HAP-1 (cell line): ENCODE measurements around the gene ZNF571.
A peak's percentile ranks its signal among the peaks of the same experiment; 100 is the strongest.

Experiments
- DNase-seq, 2 experiments: peaks; one replicate each; pipeline ENCODE4 v3.0.0-alpha.2; 2016 to 2020; ENCODE audit warnings: low spot score in 2 of 2
- H3K27me3 ChIP-seq: fragments of 250-450 bp; sonication (Bioruptor Pico); 2 replicates; pipeline ENCODE4 v1.5.1; 2020; ENCODE audit warnings: low read depth, mild to moderate bottlenecking, moderate library complexity
- H3K36me3 ChIP-seq: fragments of 250-450 bp; sonication (Bioruptor Pico); replicated peaks from 2 replicates; pipeline ENCODE4 v1.5.1; 2020; ENCODE audit warnings: mild to moderate bottlenecking
- H3K4me1 ChIP-seq: fragments of 250-450 bp; sonication (Bioruptor Pico); 2 replicates; pipeline ENCODE4 v1.5.1; 2020; ENCODE audit warnings: mild to moderate bottlenecking
- H3K4me3 ChIP-seq: fragments of 250-450 bp; sonication (Bioruptor Pico); 2 replicates; pipeline ENCODE4 v1.5.1; 2020; ENCODE audit warnings: mild to moderate bottlenecking, moderate library complexity
- H3K9me3 ChIP-seq: fragments of 250-450 bp; sonication (Bioruptor Pico); 2 replicates; pipeline ENCODE4 v1.5.1; 2020; ENCODE audit warnings: mild to moderate bottlenecking, moderate library complexity
- in situ Hi-C: fragments of 300-500 bp; cut with MboI; formaldehyde crosslinking; loops from 3 replicates; pipeline ENCODE4 v1.14.3; 2020; ENCODE audit warnings: low sequenced_read_pairs, inconsistent platforms, mixed read lengths

The ZNF571 gene

GRCh38 chr19:37594304-37594981, at the start of gene ZNF571, which contains the start of gene ZNF540:
ZNF571 (minus strand) TSS chr19:37594792; CDS start chr19:37586676, 8,116 bp downstream.
ZNF540 (plus strand) TSS chr19:37594876; CDS start chr19:37598448, 3,572 bp downstream.
- peak; percentile 83 to 93 for DNase-seq
- Histone ChIP-seq H3K27me3 (no peaks in the 10 kb centered on the region), H3K36me3 (no peaks in the 10 kb centered on the region), H3K9me3 (0 out of 2 replicates have a peak, but pooled peaks cover under 1% of the 10 kb centered on the region), H3K4me1 (no peaks in the 10 kb centered on the region; the same call in 1 of the 2 replicates), H3K4me3 (peak within 1 kb of the TSS; percentile 76)
- in situ Hi-C loops: no loop called here

GRCh38 chr19:37635076-37636056, 40.8 kb upstream of the ZNF571 start:
- Histone ChIP-seq H3K9me3 (peaks cover 20% of the 10 kb centered on the region), H3K4me1 (no peaks in the 10 kb centered on the region), H3K36me3 (peaks cover 12% of the 10 kb centered on the region), H3K27me3 (no peaks in the 10 kb centered on the region), H3K4me3 (no peak overlapping the region)
- in situ Hi-C loops: no loop called here
- no peak for DNase-seq

- Histone ChIP-seq H3K4me3 (peak overlapping the region; percentile 76), H3K36me3 (no peaks in the 10 kb centered on the region), H3K4me1 (no peaks in the 10 kb centered on the region; the same call in 1 of the 2 replicates), H3K27me3 (no peaks in the 10 kb centered on the region), H3K9me3 (peaks cover 4% of the 10 kb centered on the region; the same call in 1 of the 2 replicates)
- DNase-seq: no peak
- in situ Hi-C loops: no loop called here
These were observed 390 bp upstream of the ZNF571 start for GRCh38 chr19:37594982-37595382.

DNA sequence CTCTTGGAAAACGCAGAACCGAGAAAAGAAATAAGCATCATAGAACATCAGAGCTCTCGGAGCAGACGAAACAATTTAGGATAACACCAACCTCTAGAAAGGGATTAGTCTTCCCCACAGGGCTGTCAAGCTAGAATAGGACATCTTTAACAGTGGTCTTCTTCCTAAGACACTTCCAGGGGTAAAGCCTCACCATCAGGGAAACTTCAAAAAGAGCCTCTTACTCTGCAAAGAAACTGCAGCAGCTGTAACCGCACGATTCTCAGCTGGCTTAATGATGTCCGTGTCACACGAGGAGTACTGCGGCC, 642 bp downstream of the ZNF571 start:
- no peaks in the 10 kb centered on the region for H3K36me3 ChIP-seq
- 0 out of 2 replicates have a peak, but pooled peaks cover 3% of the 10 kb centered on the region for H3K9me3 ChIP-seq
- H3K27me3 ChIP-seq: no peaks in the 10 kb centered on the region
- peak overlapping the region; percentile 76 for H3K4me3 ChIP-seq
- no peak for DNase-seq
- H3K4me1 ChIP-seq: no peaks in the 10 kb centered on the region; the same call in 1 of the 2 replicates
- in situ Hi-C loops: no loop called here

GRCh38 chr19:37583340-37583739, 11.3 kb downstream of the ZNF571 start:
- H3K36me3 ChIP-seq: no peaks in the 10 kb centered on the region
- H3K4me3 ChIP-seq: no peak overlapping the region
- H3K9me3 ChIP-seq: peaks cover 8% of the 10 kb centered on the region; the same call in 1 of the 2 replicates
- no peak for DNase-seq
- in situ Hi-C loops: no loop called here
- no peaks in the 10 kb centered on the region for H3K4me1 ChIP-seq
- H3K27me3 ChIP-seq: no peaks in the 10 kb centered on the region

GRCh38 chr19:37572203-37572602, 22.4 kb downstream of the ZNF571 start:
- no peak overlapping the region for H3K4me3 ChIP-seq
- in situ Hi-C loops: no loop called here
- H3K27me3 ChIP-seq: no peaks in the 10 kb centered on the region
- peaks cover 6% of the 10 kb centered on the region for H3K9me3 ChIP-seq
- H3K4me1 ChIP-seq: no peaks in the 10 kb centered on the region
- no peak for DNase-seq
- no peaks in the 10 kb centered on the region for H3K36me3 ChIP-seq

DNA sequence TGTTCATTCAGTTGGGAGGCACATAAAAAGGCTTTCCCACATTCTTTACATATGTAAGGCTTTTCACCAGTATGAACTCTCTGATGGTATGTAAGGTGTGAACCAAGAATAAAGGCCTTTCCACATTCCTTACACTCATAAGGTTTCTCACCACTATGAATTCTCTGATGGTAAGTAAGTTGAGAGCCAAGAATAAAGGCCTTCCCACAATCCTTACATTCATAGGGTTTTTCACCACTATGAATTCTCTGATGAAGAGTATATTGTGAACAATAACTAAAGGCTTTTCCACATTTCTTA, 29.3 kb downstream of the ZNF571 start:
- Histone ChIP-seq H3K4me3 (no peak overlapping the region), H3K36me3 (no peaks in the 10 kb centered on the region), H3K27me3 (no peaks in the 10 kb centered on the region), H3K9me3 (peaks cover 20% of the 10 kb centered on the region), H3K4me1 (no peaks in the 10 kb centered on the region)
- in situ Hi-C loops: no loop called here
- DNase-seq: no peak

- H3K36me3 ChIP-seq: no peaks in the 10 kb centered on the region
- in situ Hi-C loops: no loop called here
- H3K27me3 ChIP-seq: no peaks in the 10 kb centered on the region
- H3K4me1 ChIP-seq: no peaks in the 10 kb centered on the region
- peaks cover 18% of the 10 kb centered on the region for H3K9me3 ChIP-seq
- no peak for DNase-seq
- H3K4me3 ChIP-seq: no peak overlapping the region
These were observed 29.8 kb downstream of the ZNF571 start for GRCh38 chr19:37564624-37565369.

DNA sequence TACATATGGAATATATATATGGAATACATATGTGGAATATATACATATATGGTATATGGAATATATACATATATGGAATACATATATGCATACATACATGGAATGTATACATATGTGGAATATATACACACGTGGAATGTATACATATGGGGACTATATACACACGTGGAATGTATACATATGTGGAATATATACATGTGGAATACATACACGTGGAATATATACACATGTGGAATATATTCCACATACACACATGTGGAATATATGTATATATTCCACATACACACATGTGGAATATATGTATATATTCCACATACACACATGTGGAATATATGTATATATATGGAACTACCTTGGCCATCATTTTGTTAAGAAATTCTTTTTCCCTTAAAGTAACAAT, 31.1 kb downstream of the ZNF571 start:
- H3K4me3 ChIP-seq: no peak overlapping the region
- peaks cover 22% of the 10 kb centered on the region for H3K9me3 ChIP-seq
- no peaks in the 10 kb centered on the region for H3K4me1 ChIP-seq
- in situ Hi-C loops: no loop called here
- DNase-seq: no peak
- H3K36me3 ChIP-seq: no peaks in the 10 kb centered on the region
- no peaks in the 10 kb centered on the region for H3K27me3 ChIP-seq

DNA sequence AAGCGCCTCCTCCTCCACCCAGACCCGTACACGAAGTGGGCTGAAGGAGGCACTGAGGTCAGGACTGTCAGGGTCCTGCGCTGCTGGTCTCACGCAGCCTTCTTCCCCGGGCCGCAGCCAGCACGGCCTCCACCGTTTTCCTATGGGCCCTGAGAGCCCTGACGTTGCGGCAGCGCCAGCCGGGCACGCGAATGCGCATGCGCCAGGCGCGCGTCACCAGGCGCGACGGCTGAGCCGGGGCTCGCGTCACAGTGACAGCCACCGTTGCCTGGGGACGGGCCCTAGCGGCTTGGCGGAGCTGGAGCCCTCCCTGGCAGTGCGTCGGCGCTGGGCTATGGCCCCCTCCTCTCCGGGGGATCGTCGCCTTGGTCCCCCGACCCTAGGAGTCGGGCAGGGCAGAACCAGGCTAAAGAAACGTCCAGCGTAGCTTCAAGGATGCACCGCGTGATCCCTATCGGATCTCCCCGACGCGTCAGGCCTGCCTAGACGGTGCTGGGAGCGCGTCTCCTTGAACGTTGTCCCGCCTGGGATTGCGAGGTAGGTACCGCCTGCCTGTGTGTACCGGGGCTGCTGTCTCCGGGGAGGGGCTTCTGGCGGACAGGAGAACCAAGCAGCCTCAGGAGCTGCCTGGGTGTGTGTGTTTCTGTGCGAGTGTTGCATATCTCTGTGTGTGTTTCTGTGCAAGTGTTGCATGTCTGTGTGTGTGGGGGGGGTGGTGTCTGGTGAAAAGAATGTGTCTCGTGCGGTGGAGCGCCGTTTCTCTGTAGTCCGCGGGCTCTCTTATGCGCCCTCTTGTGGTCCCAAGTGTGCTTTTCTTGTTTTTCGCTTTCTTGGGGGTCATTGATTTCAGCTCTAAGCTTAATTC, 43.2 kb downstream of the ZNF571 start:
- no peak for DNase-seq
- H3K9me3 ChIP-seq: no peaks in the 10 kb centered on the region; the same call in 1 of the 2 replicates

DNA sequence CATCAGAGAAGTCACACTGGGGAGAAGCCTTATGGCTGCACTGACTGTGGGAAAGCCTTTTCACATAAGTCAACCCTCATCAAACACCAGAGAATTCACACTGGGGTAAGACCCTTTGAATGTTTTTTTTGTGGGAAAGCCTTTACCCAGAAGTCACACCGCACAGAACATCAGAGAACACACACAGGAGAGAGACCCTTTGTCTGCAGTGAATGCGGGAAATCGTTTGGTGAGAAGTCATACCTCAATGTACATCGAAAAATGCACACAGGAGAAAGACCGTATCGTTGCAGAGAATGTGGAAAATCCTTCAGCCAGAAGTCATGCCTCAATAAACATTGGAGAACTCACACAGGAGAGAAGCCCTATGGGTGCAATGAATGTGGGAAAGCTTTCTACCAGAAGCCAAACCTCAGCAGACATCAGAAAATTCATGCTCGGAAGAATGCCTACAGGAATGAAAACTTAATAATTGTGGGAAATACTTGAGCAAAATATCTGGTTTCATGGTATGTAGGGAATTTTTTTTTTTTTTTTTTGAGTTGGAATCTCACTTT, 57.1 kb downstream of the ZNF571 start:
- H3K36me3 ChIP-seq: no peaks in the 10 kb centered on the region
- H3K9me3 ChIP-seq: peaks cover 7% of the 10 kb centered on the region
- H3K4me3 ChIP-seq: no peak overlapping the region
- no peaks in the 10 kb centered on the region for H3K4me1 ChIP-seq
- no peaks in the 10 kb centered on the region for H3K27me3 ChIP-seq
- in situ Hi-C loops: no loop called here
- no peak for DNase-seq

More for the DNA sequence above, 43.2 kb downstream of the ZNF571 start:
- Histone ChIP-seq H3K27me3 (no peaks in the 10 kb centered on the region), H3K4me3 (no peak overlapping the region), H3K4me1 (no peaks in the 10 kb centered on the region), H3K36me3 (no peaks in the 10 kb centered on the region)
- in situ Hi-C loops: no loop called here

- no peak for DNase-seq
- no peak overlapping the region for H3K4me3 ChIP-seq
- no peaks in the 10 kb centered on the region for H3K36me3 ChIP-seq
- no peaks in the 10 kb centered on the region for H3K9me3 ChIP-seq
- no peaks in the 10 kb centered on the region for H3K27me3 ChIP-seq
- in situ Hi-C loops: no loop called here
- no peaks in the 10 kb centered on the region for H3K4me1 ChIP-seq
These were observed 74.7 kb downstream of the ZNF571 start for GRCh38 chr19:37519890-37520289.
